GM21576 (cell line): ENCODE measurements around the gene PLK3.
A peak's percentile ranks its signal among the peaks of the same experiment; 100 is the strongest.
"Not testable (repeated sequence)": the region's sequence is repeated elsewhere in the genome, so short reads cannot be mapped to it uniquely, and the experiment has no call there.

Experiments
- ATAC-seq: cut with Tn5 transposase; IDR thresholded peaks from one replicate; pipeline ENCODE4 v1.9.1; 2021; ENCODE audit warnings: mild to moderate bottlenecking, moderate library complexity; ENCODE audit not compliant: unreplicated experiment

PLK3 gene

GRCh38 chr1:44826375-44827196 lies 26.4 kb downstream of the PLK3 start:
- ATAC-seq, result no peak

GRCh38 chr1:44827197-44828002 lies 27.2 kb downstream of the PLK3 start:
- ATAC-seq, result no peak

- ATAC-seq, result no peak
These were observed 27.9 kb downstream of the PLK3 start for GRCh38 chr1:44828003-44828651.

GRCh38 chr1:44828841-44829440 lies 28.8 kb downstream of the PLK3 start:
- ATAC-seq, result no peak

- ATAC-seq, result no peak
These were observed 29.6 kb downstream of the PLK3 start for GRCh38 chr1:44829506-44830384.

GRCh38 chr1:44830900-44831304 lies 30.7 kb downstream of the PLK3 start:
- no peak for ATAC-seq

GRCh38 chr1:44831516-44831915 lies 31.3 kb downstream of the PLK3 start:
- ATAC-seq, result no peak

GRCh38 chr1:44832056-44832705 lies 32.0 kb downstream of the PLK3 start:
- ATAC-seq, result no peak

- no peak for ATAC-seq
These were observed 34.2 kb downstream of the PLK3 start for GRCh38 chr1:44834328-44834727.

- peak; percentile 63 for ATAC-seq
These were observed 35.8 kb downstream of the PLK3 start for GRCh38 chr1:44835738-44836675.

- ATAC-seq, result not testable (repeated sequence)
These were observed 38.1 kb downstream of the PLK3 start for GRCh38 chr1:44838294-44838693.

GRCh38 chr1:44839576-44839975 lies 39.4 kb downstream of the PLK3 start:
- ATAC-seq, result no peak

GRCh38 chr1:44842486-44842861 lies 42.3 kb downstream of the PLK3 start:
- ATAC-seq, result no peak

GRCh38 chr1:44842862-44843655 lies 42.9 kb downstream of the PLK3 start, which contains the start of gene PTCH2:
Gene PTCH2, minus strand, starts transcription at chr1:44843253. Its CDS starts 321 bp downstream, at chr1:44842932.
- no peak for ATAC-seq

- ATAC-seq, result no peak
These were observed 46.8 kb downstream of the PLK3 start for GRCh38 chr1:44846985-44847384.

GRCh38 chr1:44847845-44848244 lies 47.7 kb downstream of the PLK3 start:
- ATAC-seq, result no peak

GRCh38 chr1:44848456-44849181 lies 48.4 kb downstream of the PLK3 start:
- ATAC-seq, result no peak
